Upper lobe of left lung (tissue), 6 donors: Measurements from ENCODE around the gene AFF1. TPM values are rescaled to one million over a fixed set of nuclear protein-coding genes. Genes with fewer than 3 reads are reported as not detected.

Experiments
- ATAC-seq, 2 donors: fragments of 200-7000 bp; cut with Tn5 transposase; one replicate each; pipeline ENCODE4 v1.9.1; 2022; ENCODE audit warnings: mild to moderate bottlenecking in 2 of 2, moderate library complexity in 2 of 2; ENCODE audit not compliant: low FRiP score in 2 of 2
- DNase-seq, 2 donors: peaks; one replicate each; pipeline ENCODE4 v3.0.0-alpha.2; 2019 to 2020
- H3K27ac ChIP-seq, 4 donors: fragments of 200-600 bp; sonication (generic); one replicate each; pipeline ENCODE4 v1.5.1; 2016 to 2019
- H3K27me3 ChIP-seq, 4 donors: fragments of 200-600 bp; sonication (generic); one replicate each; pipeline ENCODE4 v1.5.1; 2017 to 2019
- H3K36me3 ChIP-seq, 4 donors: fragments of 200-600 bp; sonication (generic); one replicate each; pipeline ENCODE4 v1.5.1; 2016 to 2019
- H3K4me1 ChIP-seq, 4 donors: fragments of 200-600 bp; sonication (generic); one replicate each; pipeline ENCODE4 v1.5.1; 2018 to 2019
- H3K4me3 ChIP-seq, 4 donors: fragments of 200-600 bp; sonication (generic); one replicate each; pipeline ENCODE4 v1.5.1; 2017 to 2019; ENCODE audit warnings: mild to moderate bottlenecking in 2 of 4, moderate library complexity in 1 of 4
- H3K9me3 ChIP-seq, 4 donors: fragments of 200-600 bp; sonication (generic); one replicate each; pipeline ENCODE4 v1.5.1; 2018 to 2019
- CTCF ChIP-seq, 6 experiments: fragments of 450-650 bp in 4 of 6; fragments of 200-600 bp in 2 of 6; sonication (generic) in 2 of 6; IDR thresholded peaks; one replicate each; pipeline ENCODE4 v1.5.1; 2016 to 2019; ENCODE audit warnings: antibody characterized with exemption in 6 of 6
- EP300 ChIP-seq, 4 donors: sonication (generic); formaldehyde crosslinking; IDR thresholded peaks; one replicate each; pipeline ENCODE4 v1.5.1; 2017; ENCODE audit warnings: antibody characterized with exemption in 4 of 4, control low read depth in 2 of 4
- POLR2A ChIP-seq, 4 donors: fragments of 450-650 bp; IDR thresholded peaks; one replicate each; pipeline ENCODE4 v1.5.1; 2016 to 2017; ENCODE audit warnings: antibody characterized with exemption in 4 of 4, mild to moderate bottlenecking in 2 of 4
- POLR2AphosphoS5 ChIP-seq, 2 donors: sonication (generic); formaldehyde crosslinking; IDR thresholded peaks; one replicate each; pipeline ENCODE4 v1.5.1; 2017; ENCODE audit warnings: antibody characterized with exemption in 2 of 2
- WGBS, 2 donors: methylation state at CpG; one replicate each; pipeline ENCODE4 v1.1.5; 2017 to 2018; 5-methylcytosine and 5-hydroxymethylcytosine counted together
- total RNA-seq, 6 donors: library from RNA; depleted of rRNA in 4 of 6; stranded (reverse); fragments of >200 nt in 4 of 6; gene quantifications; one replicate each; pipeline versions ENCODE4 v1.1.0 to v1.2.1, GENCODE V29; 2016 to 2021
- donor health status: DM: no; HTN: no; CAD: no; lungs with moderate emphysema.
- donor health status: DM: no; HTN: yes; CAD: no; lungs with severe emphysema.

The AFF1 gene
- total RNA-seq, 6 donors from 2014 or later: 45.5 to 124 (median 83.9) TPM

- Histone ChIP-seq H3K27ac (no peak overlapping the region), H3K4me1 (peaks cover 0 to 14% (median 11%) of the 10 kb centered on the region in 4 donors), H3K9me3 (no peaks in the 10 kb centered on the region), H3K4me3 (no peak overlapping the region), H3K36me3 (peaks cover under 1 to 63% (median 23%) of the 10 kb centered on the region in 4 donors), H3K27me3 (no peaks in the 10 kb centered on the region)
- DNase-seq (no peak), ATAC-seq (no peak)
- WGBS, 2 donors: 90 to 96% methylated on average over 1 of the region's 1 CpG
- TF ChIP-seq POLR2A (IDR thresholded peaks at IDR 0.05) (no peak), EP300 (IDR thresholded peaks at IDR 0.05) (no peak), POLR2AphosphoS5 (IDR thresholded peaks at IDR 0.05) (no peak), CTCF (IDR thresholded peaks at IDR 0.05) (no peak)
These were observed 175.1 kb downstream of the AFF1 start for GRCh38 chr4:87109945-87110344.

GRCh38 chr4:87112063-87112462 lies 177.3 kb downstream of the AFF1 start:
- no peaks in the 10 kb centered on the region for H3K9me3 ChIP-seq
- H3K27me3 ChIP-seq: no peaks in the 10 kb centered on the region
- peaks cover 11 to 71% (median 35%) of the 10 kb centered on the region in 4 donors for H3K36me3 ChIP-seq
- no peak overlapping the region for H3K4me3 ChIP-seq
- DNase-seq (no peak), ATAC-seq (no peak)
- WGBS, 2 donors: 62 to 72% methylated on average over 4 of the region's 4 CpGs
- peak overlapping the region in 1 of 4 donors; percentile 19 for H3K27ac ChIP-seq
- no peak for TF ChIP-seq POLR2AphosphoS5 (IDR thresholded peaks at IDR 0.05)
- peaks cover 9 to 17% (median 15%) of the 10 kb centered on the region in 4 donors for H3K4me1 ChIP-seq

GRCh38 chr4:87114245-87115062 lies 179.6 kb downstream of the AFF1 start:
- H3K27me3 ChIP-seq: no peaks in the 10 kb centered on the region
- no peak for ATAC-seq
- no peak overlapping the region for H3K4me3 ChIP-seq
- H3K4me1 ChIP-seq: peaks cover 0 to 40% (median 15%) of the 10 kb centered on the region in 4 donors
- H3K36me3 ChIP-seq: peaks cover 11 to 69% (median 36%) of the 10 kb centered on the region in 4 donors
- 90 to 94% methylated on average over 14 to 24 of the region's 24 CpGs for WGBS, 2 donors
- DNase-seq: peak in 1 of 2 donors; percentile 54
- no peaks in the 10 kb centered on the region for H3K9me3 ChIP-seq
- H3K27ac ChIP-seq: no peak overlapping the region
- TF ChIP-seq POLR2AphosphoS5 (IDR thresholded peaks at IDR 0.05) (no peak), POLR2A (IDR thresholded peaks at IDR 0.05) (no peak), CTCF (IDR thresholded peaks at IDR 0.05) (no peak), EP300 (IDR thresholded peaks at IDR 0.05) (no peak)

GRCh38 chr4:87116231-87116630 lies 181.4 kb downstream of the AFF1 start:
- Histone ChIP-seq H3K36me3 (peaks cover 11 to 79% (median 36%) of the 10 kb centered on the region in 4 donors), H3K27me3 (no peaks in the 10 kb centered on the region), H3K9me3 (no peaks in the 10 kb centered on the region), H3K27ac (peak overlapping the region in 1 of 4 donors; percentile 21), H3K4me1 (peaks cover 0 to 55% (median 27%) of the 10 kb centered on the region in 4 donors), H3K4me3 (no peak overlapping the region)
- WGBS, 2 donors: 72 to 80% methylated on average over 1 of the region's 1 CpG
- TF ChIP-seq EP300 (IDR thresholded peaks at IDR 0.05): no peak
- TF ChIP-seq POLR2AphosphoS5 (IDR thresholded peaks at IDR 0.05): no peak
- TF ChIP-seq POLR2A (IDR thresholded peaks at IDR 0.05): no peak
- TF ChIP-seq CTCF (IDR thresholded peaks at IDR 0.05): no peak
- ATAC-seq: no peak
- no peak for DNase-seq

GRCh38 chr4:87117051-87117731 lies 182.4 kb downstream of the AFF1 start:
- TF ChIP-seq POLR2A (IDR thresholded peaks at IDR 0.05): no peak
- WGBS, 2 donors: 64 to 80% methylated on average over 8 of the region's 8 CpGs
- DNase-seq (no peak), ATAC-seq (no peak)
- H3K27me3 ChIP-seq: no peaks in the 10 kb centered on the region
- peak overlapping the region in 3 of 4 donors; percentile 2 to 41 (median 36) for H3K27ac ChIP-seq
- H3K9me3 ChIP-seq: no peaks in the 10 kb centered on the region
- H3K4me1 ChIP-seq: peaks cover 7 to 60% (median 33%) of the 10 kb centered on the region in 4 donors
- H3K4me3 ChIP-seq: no peak overlapping the region
- peaks cover 11 to 71% (median 35%) of the 10 kb centered on the region in 4 donors for H3K36me3 ChIP-seq
